GM12878 (cell line): ENCODE data around the gene KPTN.

Source experiments
- BHLHE40 ChIP-seq, 2 experiments: fragments of 450-650 bp in 1 of 2; IDR thresholded peaks; 2 replicates each; pipeline ENCODE4 v1.6.1; 2011 to 2017; ENCODE audit warnings: low read depth in 2 of 2, borderline replicate concordance in 1 of 2, improper control_type of control experiment in 1 of 2, low read length in 1 of 2, mild to moderate bottlenecking in 1 of 2
- CHD1 ChIP-seq: IDR thresholded peaks from 2 replicates; pipeline ENCODE4 v1.6.1; 2012; ENCODE audit warnings: low read depth, low read length, improper control_type of control experiment
- CHD4 ChIP-seq: fragments of 200-600 bp; sonication (generic); IDR thresholded peaks from 2 replicates; pipeline ENCODE4 v1.6.1; 2016; ENCODE audit warnings: mild to moderate bottlenecking
- CTCF ChIP-seq, 3 experiments: IDR thresholded peaks in 2 of 3; conservative IDR thresholded peaks in 1 of 3; 2 replicates each; pipeline ENCODE4 v1.5.1; 2011; ENCODE audit warnings: low read depth in 3 of 3, low read length in 3 of 3, mild to moderate bottlenecking in 3 of 3, control low read depth in 2 of 3, moderate library complexity in 2 of 3, inconsistent platforms in 1 of 3, mixed read lengths in 1 of 3; ENCODE audit not compliant: control insufficient read depth in 2 of 3, insufficient read depth in 1 of 3; ENCODE audit errors: extremely low read depth in 1 of 3
- CUX1 ChIP-seq: IDR thresholded peaks from 2 replicates; pipeline ENCODE4 v1.6.1; 2012; ENCODE audit warnings: improper control_type of control experiment, low read depth, low read length; ENCODE audit not compliant: insufficient replicate concordance
- EP300 ChIP-seq, 2 experiments: fragments of 150-350 bp in 1 of 2; IDR thresholded peaks; 2 replicates each; pipeline ENCODE4 v1.6.1; 2011 to 2012; ENCODE audit warnings: low read depth in 2 of 2, low read length in 2 of 2, borderline replicate concordance in 1 of 2, improper control_type of control experiment in 1 of 2, inconsistent platforms in 1 of 2; ENCODE audit not compliant: control insufficient read depth in 1 of 2
- IKZF1 ChIP-seq: fragments of 450-650 bp; conservative IDR thresholded peaks from 2 replicates; pipeline ENCODE4 v1.6.1; 2017; ENCODE audit warnings: antibody characterized with exemption, mild to moderate bottlenecking
- KDM1A ChIP-seq: fragments of 200-600 bp; sonication (generic); IDR thresholded peaks from 2 replicates; pipeline ENCODE4 v1.6.1; 2016; ENCODE audit warnings: borderline replicate concordance
- MEF2B ChIP-seq: fragments of 450-650 bp; IDR thresholded peaks from 2 replicates; pipeline ENCODE4 v1.6.1; 2018; ENCODE audit warnings: mild to moderate bottlenecking, moderate library complexity; ENCODE audit not compliant: partially characterized antibody, poor library complexity, severe bottlenecking
- TCF7 ChIP-seq: IDR thresholded peaks from 2 replicates; pipeline ENCODE4 v1.6.1; 2014; ENCODE audit warnings: antibody characterized with exemption, borderline replicate concordance
- YY1 ChIP-seq: IDR thresholded peaks from 2 replicates; pipeline ENCODE4 v1.6.1; 2011; ENCODE audit warnings: low read depth, mild to moderate bottlenecking, low read length
- ZNF274 ChIP-seq: IDR thresholded peaks from one replicate; pipeline ENCODE4 v1.8.0; 2011; ENCODE audit not compliant: insufficient read length, insufficient read depth

- TF ChIP-seq IKZF1 = no peak
- no peak for TF ChIP-seq CHD4
- TF ChIP-seq MEF2B = no peak
- no peak for TF ChIP-seq CTCF (IDR thresholded peaks at IDR 0.05 in 2 of 3, conservative IDR thresholded peaks at IDR 0.05 in 1 of 3; ENCODE audit: control insufficient read depth in 2 of 3, extremely low read depth in 1 of 3, insufficient read depth in 1 of 3, low read depth in 3 of 3, low read length in 3 of 3)
- TF ChIP-seq KDM1A = no peak
- TF ChIP-seq TCF7 = no peak
- TF ChIP-seq EP300 (IDR thresholded peaks at IDR 0.05; ENCODE audit: borderline replicate concordance in 1 of 2, control insufficient read depth in 1 of 2, low read depth in 2 of 2, low read length in 2 of 2) = no peak
- TF ChIP-seq BHLHE40 (IDR thresholded peaks at IDR 0.05; ENCODE audit: borderline replicate concordance in 1 of 2, low read depth in 2 of 2, low read length in 1 of 2) = no peak
- no peak for TF ChIP-seq CUX1
- TF ChIP-seq ZNF274 = no peak
- TF ChIP-seq YY1 = no peak
- TF ChIP-seq CHD1 = no peak
Measured at GRCh38 chr19:47529018-47529742, 45.2 kb upstream of the KPTN start.
